GM12873 (cell line): ENCODE data around the gene TNFSF9.
A peak's percentile ranks its signal among the peaks of the same experiment; 100 is the strongest.

ENCODE experiments used
- CTCF ChIP-seq: IDR thresholded peaks from 2 replicates; pipeline ENCODE4 v1.5.1; 2012; ENCODE audit warnings: low read depth, mild to moderate bottlenecking, moderate library complexity, low read length, control low read depth; ENCODE audit not compliant: insufficient read depth; ENCODE audit errors: missing control alignments

TNFSF9 gene

GRCh38 chr19:6499052-6499790, 31.6 kb upstream of the TNFSF9 start:
- no peak for TF ChIP-seq CTCF

GRCh38 chr19:6500837-6501739, 29.7 kb upstream of the TNFSF9 start:
- no peak for TF ChIP-seq CTCF

GRCh38 chr19:6501740-6502648, 28.8 kb upstream of the TNFSF9 start, which contains the start of gene TUBB4A:
Gene TUBB4A (minus strand): TSS chr19:6502309. CDS start chr19:6502212, 97 bp downstream.
- TF ChIP-seq CTCF = peak; percentile 6

GRCh38 chr19:6503407-6504201, 27.2 kb upstream of the TNFSF9 start:
- no peak for TF ChIP-seq CTCF

GRCh38 chr19:6509118-6509971, 21.5 kb upstream of the TNFSF9 start:
- TF ChIP-seq CTCF = no peak

- TF ChIP-seq CTCF = no peak
Observed at GRCh38 chr19:6510618-6511017, 20.2 kb upstream of the TNFSF9 start.
